ENCODE data around the gene FOXJ1. TPM values are rescaled to one million over a fixed set of nuclear protein-coding genes. Genes with fewer than 3 reads are reported as not detected.

The FOXJ1 gene
- total and polyA plus RNA-seq, 2 of the 8 experiments (the other 6 are each of a cell fraction or from before 2014, with no cell fraction given) = 4.7 to 5.4 TPM

- no peaks in the 10 kb centered on the region for H3K79me1 ChIP-seq (ENCODE audit: low read depth, low read length)
- no peaks in the 10 kb centered on the region for H3K79me2 ChIP-seq (ENCODE audit: control insufficient read depth in 1 of 2, insufficient read depth in 2 of 2, low read length in 2 of 2)
- no peaks in the 10 kb centered on the region for H3K23me2 ChIP-seq (ENCODE audit: low read depth, low read length)
- H2BK15ac ChIP-seq (ENCODE audit: low read length) = no peak overlapping the region
- H2AK5ac ChIP-seq (ENCODE audit: low read depth, low read length) = no peak overlapping the region
- FAIRE-seq (no peak), DNase-seq (ENCODE audit: low read depth in 1 of 2, low spot score in 2 of 2) (no peak)
- H3K4me1 ChIP-seq (replicated peaks in 1 of 4; ENCODE audit: control insufficient read depth in 3 of 4, insufficient read depth in 4 of 4, low read length in 3 of 4) = peaks cover 0 to 13% (median 10%) of the 10 kb centered on the region in 4 experiments; a peak in 5 of 7 replicates
- H2BK20ac ChIP-seq (ENCODE audit: low read length) = no peak overlapping the region
- ChIA-PET POLR2A (ENCODE audit: partially characterized antibody) (interaction anchor here (0.6 to 1.2 kb wide), 5 partner anchors 9 to 171 kb away, joined by 3 to 4 read pairs (median 3); no protein-coding TSS in a partner anchor), CTCF (ENCODE audit: partially characterized antibody) (interaction anchor here (0.6 to 24.4 kb wide), 8 partner anchors 11 to 280 kb away, joined by 3 to 778 read pairs (median 6); partner anchors contain the start of genes EXOC7 and FOXJ1)
- H3K14ac ChIP-seq (ENCODE audit: insufficient read length) = no peak overlapping the region
- no peaks in the 10 kb centered on the region for H3K9me3 ChIP-seq (ENCODE audit: insufficient read depth in 2 of 2, low read depth in 1 of 2, low read length in 1 of 2)
- no peak overlapping the region for H2BK120ac ChIP-seq (replicated peaks; ENCODE audit: low read depth, low read length)
- no peak overlapping the region for H2AFZ ChIP-seq (ENCODE audit: low read length)
- no peaks in the 10 kb centered on the region for H4K20me1 ChIP-seq (replicated peaks in 1 of 2; ENCODE audit: control insufficient read depth in 1 of 2, insufficient read depth in 2 of 2, low read length in 2 of 2)
- no peak overlapping the region for H3K4me3 ChIP-seq (ENCODE audit: extremely low read depth in 1 of 4, insufficient read depth in 2 of 4, low read depth in 3 of 4, low read length in 4 of 4)
- H4K5ac ChIP-seq (ENCODE audit: insufficient read length, low read depth, low read length) = no peak overlapping the region
- H4K91ac ChIP-seq (replicated peaks; ENCODE audit: insufficient read length, low read length) = no peak overlapping the region
- H3K27me3 ChIP-seq (replicated peaks in 1 of 4; ENCODE audit: control insufficient read depth in 3 of 4, extremely low read depth in 1 of 4, insufficient read depth in 3 of 4, low read length in 3 of 4) = no peaks in the 10 kb centered on the region
- H2BK5ac ChIP-seq (ENCODE audit: low read depth, low read length) = no peak overlapping the region
- H3K27ac ChIP-seq (ENCODE audit: low read depth, low read length) = no peak overlapping the region
- no peak overlapping the region for H4K8ac ChIP-seq (ENCODE audit: extremely low read depth, insufficient read depth, low read length)
- H2BK12ac ChIP-seq (ENCODE audit: low read depth, low read length) = no peak overlapping the region
- H3K56ac ChIP-seq (replicated peaks; ENCODE audit: insufficient read length, low read depth, low read length) = no peak overlapping the region
- H3K36me3 ChIP-seq (ENCODE audit: control insufficient read depth in 2 of 4, insufficient read depth in 4 of 4, low read length in 3 of 4) = no peaks in the 10 kb centered on the region
- H3K4ac ChIP-seq (replicated peaks; ENCODE audit: insufficient read length, low read depth, low read length) = no peak overlapping the region
- H3K23ac ChIP-seq (ENCODE audit: insufficient read length) = no peak overlapping the region
- no peak overlapping the region for H3K4me2 ChIP-seq (ENCODE audit: insufficient read depth in 1 of 2, low read depth in 2 of 2, low read length in 2 of 2)
- H3K9ac ChIP-seq (replicated peaks in 1 of 4; ENCODE audit: extremely low read depth in 1 of 4, low read depth in 3 of 4, low read length in 3 of 4) = no peak overlapping the region
- 91% methylated on average over 10 of the region's 10 CpGs; no CpG with 5 or more reads in 1 of the 2 experiments for WGBS, 2 experiments (ENCODE audit: extremely low coverage in 1 of 2, insufficient coverage in 1 of 2, insufficient read length in 1 of 2, insufficient replicate concordance in 2 of 2, low coverage in 1 of 2, low lambda C conversion rate in 2 of 2, missing lambda C conversion rate in 1 of 2)
- H3K18ac ChIP-seq (ENCODE audit: extremely low read depth, low read length) = no peak overlapping the region
- no peak for TF ChIP-seq CBX5 (IDR thresholded peaks at IDR 0.05; ENCODE audit: low read depth, low read length)
- TF ChIP-seq POU5F1 (IDR thresholded peaks at IDR 0.05; ENCODE audit: low read depth, low read length) = no peak
- TF ChIP-seq NRF1 (IDR thresholded peaks at IDR 0.05; ENCODE audit: low read depth, low read length) = no peak
- TF ChIP-seq SP2 (IDR thresholded peaks at IDR 0.05; ENCODE audit: low read length) = no peak
- no peak for TF ChIP-seq CBX8 (IDR thresholded peaks at IDR 0.05; ENCODE audit: borderline replicate concordance, low read depth, low read length)
- no peak for TF ChIP-seq EZH2 (IDR thresholded peaks at IDR 0.05; ENCODE audit: low read depth, low read length, severe bottlenecking)
- no peak for TF ChIP-seq GTF2F1 (IDR thresholded peaks at IDR 0.05; ENCODE audit: borderline replicate concordance, low read depth, low read length)
- no peak for TF ChIP-seq JUN (IDR thresholded peaks at IDR 0.05; ENCODE audit: low read depth, low read length)
- TF ChIP-seq CTBP2 (IDR thresholded peaks at IDR 0.05; ENCODE audit: borderline replicate concordance, insufficient read depth, insufficient read length, low read length) = no peak
- no peak for TF ChIP-seq SIRT6 (IDR thresholded peaks at IDR 0.05; ENCODE audit: low read length)
- no peak for TF ChIP-seq EP300 (IDR thresholded peaks at IDR 0.05; ENCODE audit: borderline replicate concordance in 1 of 2, low read depth in 2 of 2, low read length in 2 of 2)
- no peak for TF ChIP-seq PHF8 (conservative IDR thresholded peaks at IDR 0.05; ENCODE audit: low read depth, low read length)
Observed at GRCh38 chr17:76154936-76155845, 14.1 kb upstream of the FOXJ1 start.

Data from H1 (cell line).